Measurements from ENCODE around the gene CERS5.
A peak's percentile ranks its signal among the peaks of the same experiment; 100 is the strongest.
"Not testable (repeated sequence)": the region's sequence is repeated elsewhere in the genome, so short reads cannot be mapped to it uniquely, and the experiment has no call there.

Gene CERS5

DNA sequence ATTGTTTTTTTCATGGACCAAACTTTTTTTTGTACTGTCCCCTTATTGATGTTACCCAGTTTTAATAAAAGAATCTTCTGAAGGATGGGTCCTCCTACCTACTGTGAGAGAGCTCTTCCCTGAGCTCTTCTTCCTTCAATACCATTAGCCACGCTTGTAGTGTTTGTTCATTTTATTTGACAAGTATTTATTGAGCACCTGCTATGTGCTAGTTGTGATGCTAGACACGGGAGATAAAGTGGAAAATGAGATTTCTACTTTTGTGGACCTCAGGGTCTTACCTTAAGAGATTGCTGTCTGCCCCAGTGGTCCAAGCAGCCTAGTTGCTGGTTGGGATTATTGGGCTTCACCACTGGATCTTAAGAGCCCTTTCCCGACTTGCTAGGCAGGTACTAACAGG is 66.6 kb downstream of the CERS5 start:
- no peak for DNase-seq

GRCh38 chr12:50099302-50100008 is 67.7 kb downstream of the CERS5 start:
- DNase-seq, result no peak

- DNase-seq, result no peak
These were observed 69.2 kb downstream of the CERS5 start for GRCh38 chr12:50097952-50098351.

DNA sequence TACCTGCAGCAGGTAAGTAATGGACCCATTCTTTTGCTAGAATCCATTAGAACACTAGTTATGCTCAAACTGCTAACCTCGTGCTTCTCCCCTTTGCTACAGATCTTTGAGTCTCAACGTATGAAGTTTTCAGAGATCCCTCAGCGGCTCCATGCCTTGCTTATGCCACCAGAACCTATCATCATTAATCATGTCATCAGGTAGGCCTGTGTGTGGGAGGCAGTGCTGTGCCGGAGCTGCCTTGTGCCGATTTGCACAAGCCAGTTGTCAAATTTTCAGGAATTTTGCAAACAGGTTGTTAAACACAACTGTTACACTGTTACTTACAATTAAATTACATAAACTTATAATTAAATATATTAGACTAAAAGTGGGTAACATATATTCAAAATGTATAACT is 76.8 kb downstream of the CERS5 start:
- no peak for DNase-seq

GRCh38 chr12:50089730-50090129 is 77.4 kb downstream of the CERS5 start:
- no peak for DNase-seq

- DNase-seq, result peak; percentile 68
These were observed 78.4 kb downstream of the CERS5 start for GRCh38 chr12:50088577-50089335.

GRCh38 chr12:50087995-50088394 is 79.2 kb downstream of the CERS5 start:
- no peak for DNase-seq

DNA sequence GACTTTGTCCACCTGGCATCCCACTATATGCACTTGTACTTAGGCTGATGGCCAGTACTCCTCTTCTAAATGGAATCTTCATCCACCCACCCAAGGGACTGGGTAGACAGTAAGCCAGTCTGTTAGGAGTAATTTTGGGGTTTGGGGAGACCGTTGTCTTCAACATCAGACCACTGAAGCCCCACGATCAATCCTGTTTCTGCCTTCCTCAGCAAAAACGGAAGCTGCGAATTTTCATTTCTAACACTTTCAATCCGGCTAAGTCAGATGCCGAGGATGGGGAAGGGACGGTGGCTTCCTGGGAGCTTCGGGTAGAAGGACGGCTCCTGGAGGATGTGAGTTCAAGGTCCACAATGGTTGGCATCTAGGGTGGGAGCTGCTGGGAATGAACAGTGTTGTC is 80.0 kb downstream of the CERS5 start:
- no peak for DNase-seq

GRCh38 chr12:50086148-50086547 is 81.0 kb downstream of the CERS5 start:
- no peak for DNase-seq

DNA sequence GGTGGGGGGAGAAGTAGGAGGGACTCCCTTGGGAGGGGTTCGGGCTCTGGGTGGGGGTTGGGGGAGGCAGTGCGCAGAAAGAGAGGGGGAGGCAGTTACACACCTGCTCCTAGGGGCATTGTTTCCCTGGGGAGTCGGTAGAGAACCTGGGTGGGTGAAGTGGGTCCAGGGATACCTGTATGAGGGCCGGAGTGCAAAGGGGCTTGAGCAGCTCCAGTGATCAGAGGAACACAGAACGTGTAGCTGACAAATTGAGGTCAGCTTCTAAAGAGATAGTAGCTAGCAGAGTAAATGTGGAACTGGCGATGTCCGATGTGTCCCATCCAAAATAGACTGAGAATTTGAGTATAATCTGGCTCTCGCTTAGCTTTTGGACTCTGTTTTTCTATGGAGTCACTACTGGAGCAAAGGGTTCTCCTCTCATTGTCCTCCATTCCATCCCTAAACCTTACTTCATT is 81.5 kb downstream of the CERS5 start:
- no peak for DNase-seq

DNA sequence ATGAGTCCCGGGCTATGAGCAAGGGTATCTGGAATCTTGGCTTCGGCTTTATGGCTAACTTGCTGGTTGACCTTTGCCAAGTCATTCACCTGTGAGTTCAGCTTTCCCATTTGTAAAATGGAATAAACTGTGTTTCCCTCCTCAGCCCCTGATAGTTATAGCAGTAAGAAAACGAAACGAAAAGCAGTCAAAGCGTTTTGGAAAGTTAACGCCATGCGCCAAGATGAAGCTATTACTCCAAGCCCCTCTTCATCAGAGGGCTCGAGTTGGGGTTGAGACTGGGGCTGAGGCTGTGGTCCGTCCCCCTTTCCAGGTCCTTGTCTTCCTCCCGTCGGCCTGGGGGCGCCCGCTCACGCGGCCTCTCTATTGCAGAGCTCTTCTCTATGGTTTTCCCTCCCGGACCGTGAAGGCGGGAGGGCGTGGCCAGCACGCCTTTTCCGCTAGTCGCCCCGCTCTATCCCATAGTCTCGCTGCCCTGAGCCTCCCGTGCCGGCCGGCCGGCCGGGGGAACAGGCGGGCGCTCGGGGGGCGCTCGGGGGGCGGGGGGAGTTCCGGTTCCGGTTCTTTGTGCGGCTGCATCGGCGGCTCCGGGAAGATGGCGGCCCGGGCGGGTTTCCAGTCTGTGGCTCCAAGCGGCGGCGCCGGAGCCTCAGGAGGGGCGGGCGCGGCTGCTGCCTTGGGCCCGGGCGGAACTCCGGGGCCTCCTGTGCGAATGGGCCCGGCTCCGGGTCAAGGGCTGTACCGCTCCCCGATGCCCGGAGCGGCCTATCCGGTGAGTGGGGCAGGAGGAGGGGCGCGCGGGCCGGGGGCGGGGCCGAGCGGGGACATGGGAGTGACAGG is 82.2 kb downstream of the CERS5 start, which contains the start of gene SMARCD1:
SMARCD1 (plus strand) TSS at position 568 of the 840 bp plus-strand sequence; CDS start at position 596, 28 bp downstream.
- DNase-seq, result peak; percentile 89

DNA sequence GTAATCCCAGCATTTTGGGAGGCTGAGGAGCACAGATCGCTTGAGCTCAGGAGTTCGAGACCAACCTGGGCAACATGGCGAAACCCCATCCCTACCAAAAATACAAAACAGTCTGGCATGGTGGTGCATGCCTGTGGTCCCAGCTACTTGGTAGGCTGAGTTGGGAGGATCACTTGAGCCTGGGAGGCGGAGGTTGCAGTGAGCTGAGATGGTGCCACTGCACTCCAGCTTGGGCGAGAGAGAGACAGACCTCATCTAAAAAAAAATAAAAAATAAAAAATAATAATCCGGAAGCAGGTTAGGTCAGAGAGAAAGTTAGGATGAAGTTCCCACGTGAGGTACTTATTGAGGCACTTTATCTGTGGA is 82.8 kb downstream of the CERS5 start:
- DNase-seq, result not testable (repeated sequence)

DNA sequence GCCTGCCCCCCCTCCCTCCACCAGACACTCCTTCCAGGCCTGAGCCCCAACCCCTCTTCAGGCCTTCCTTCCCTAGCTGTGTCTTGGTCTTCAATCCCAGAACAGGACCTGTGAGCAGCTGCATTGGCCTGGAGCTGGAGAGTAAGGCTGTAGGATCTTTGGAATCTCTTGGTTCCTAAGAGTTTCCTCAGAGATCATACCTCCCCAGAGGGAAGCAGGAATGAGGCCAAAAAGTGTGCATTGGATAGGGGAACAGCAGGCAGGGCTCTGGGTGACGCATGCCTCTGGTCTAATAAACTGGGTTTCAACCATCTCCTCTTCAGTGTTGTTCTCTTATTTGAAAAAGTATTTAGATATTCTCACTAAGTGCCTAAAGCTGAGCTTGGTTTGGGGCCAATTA is 83.9 kb downstream of the CERS5 start:
- no peak for DNase-seq

DNA sequence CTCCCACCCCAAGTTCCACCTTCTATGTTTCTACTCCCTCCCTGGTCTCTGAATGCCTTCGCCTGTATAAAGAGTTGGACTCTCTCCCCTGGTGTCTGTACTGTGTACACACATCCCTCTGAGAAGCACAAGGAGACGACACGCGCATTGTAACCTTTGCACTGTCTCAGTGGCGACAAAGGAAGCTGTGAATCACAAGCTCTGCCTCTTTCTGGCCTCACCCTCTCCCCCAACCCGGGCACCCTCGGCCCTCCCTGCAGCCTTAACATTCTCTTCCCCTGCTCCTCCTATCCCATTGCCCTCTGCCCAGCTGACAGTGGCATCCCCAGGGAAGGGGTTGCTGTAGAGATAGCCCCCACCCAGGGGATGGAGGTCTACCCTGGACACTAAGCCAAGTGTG is 84.5 kb downstream of the CERS5 start:
- DNase-seq, result no peak

GRCh38 chr12:50081096-50081808 is 85.9 kb downstream of the CERS5 start:
- DNase-seq, result no peak

DNA sequence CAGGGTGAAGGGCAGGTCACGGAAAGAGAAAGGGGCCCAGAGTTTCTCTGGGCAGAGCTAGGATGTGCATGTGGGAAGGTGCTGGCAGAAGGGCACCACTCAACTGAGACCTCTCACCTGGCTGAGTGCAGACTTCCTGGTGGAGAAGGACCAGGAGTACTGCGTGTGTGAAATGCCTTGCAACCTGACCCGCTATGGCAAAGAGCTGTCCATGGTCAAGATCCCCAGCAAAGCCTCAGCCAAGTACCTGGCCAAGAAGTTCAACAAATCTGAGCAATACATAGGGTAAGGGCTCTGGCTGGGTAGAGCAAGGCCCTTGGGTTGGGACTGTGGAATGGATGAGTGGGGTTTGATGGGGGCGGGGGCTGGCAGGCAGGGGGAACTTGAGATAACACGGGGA is 87.4 kb downstream of the CERS5 start:
- no peak for DNase-seq

Data from stimulated activated CD8-positive, alpha-beta memory T cell treated with anti-CD3 and anti-CD28 coated beads, Interleukin-4, amount 100 ng/mL, for 48 hours (primary cell).